ENCODE results near the gene HES5. TPM values are rescaled to one million over a fixed set of nuclear protein-coding genes. Genes with fewer than 3 reads are reported as not detected.

The HES5 gene
- total RNA-seq, 6 experiments from 2014 or later: 0.18 to 0.25 TPM; not detected in 4

DNA sequence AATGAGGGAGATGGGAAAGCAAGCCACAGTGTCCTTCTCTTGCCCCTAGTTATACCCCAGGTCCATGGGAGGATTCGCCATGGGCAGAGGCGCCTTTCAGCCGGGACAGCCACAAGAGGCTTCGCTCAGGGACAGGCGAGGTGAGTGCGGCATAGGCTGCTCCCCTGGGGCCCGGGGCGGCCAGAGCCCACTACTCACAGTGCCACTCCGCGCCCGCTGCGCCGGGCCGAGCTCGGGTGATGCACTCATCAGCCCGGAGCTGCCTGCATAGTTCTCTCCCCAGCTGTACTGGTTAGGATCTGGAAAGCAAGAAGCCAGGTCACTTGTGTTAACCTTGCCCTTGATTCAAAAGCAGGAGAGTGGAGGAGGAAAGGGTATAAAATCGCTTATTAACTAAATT is 12.1 kb downstream of the HES5 start:
- peaks cover 6 to 71% (median 35%) of the 10 kb centered on the region in 4 donors for H3K36me3 ChIP-seq
- ATAC-seq (no peak), DNase-seq (no peak)
- no peaks in the 10 kb centered on the region for H3K9me3 ChIP-seq
- no peak overlapping the region for H3K4me3 ChIP-seq
- H3K27ac ChIP-seq: no peak overlapping the region
- TF ChIP-seq POLR2A (IDR thresholded peaks at IDR 0.05): no peak
- TF ChIP-seq, protein P1, sequence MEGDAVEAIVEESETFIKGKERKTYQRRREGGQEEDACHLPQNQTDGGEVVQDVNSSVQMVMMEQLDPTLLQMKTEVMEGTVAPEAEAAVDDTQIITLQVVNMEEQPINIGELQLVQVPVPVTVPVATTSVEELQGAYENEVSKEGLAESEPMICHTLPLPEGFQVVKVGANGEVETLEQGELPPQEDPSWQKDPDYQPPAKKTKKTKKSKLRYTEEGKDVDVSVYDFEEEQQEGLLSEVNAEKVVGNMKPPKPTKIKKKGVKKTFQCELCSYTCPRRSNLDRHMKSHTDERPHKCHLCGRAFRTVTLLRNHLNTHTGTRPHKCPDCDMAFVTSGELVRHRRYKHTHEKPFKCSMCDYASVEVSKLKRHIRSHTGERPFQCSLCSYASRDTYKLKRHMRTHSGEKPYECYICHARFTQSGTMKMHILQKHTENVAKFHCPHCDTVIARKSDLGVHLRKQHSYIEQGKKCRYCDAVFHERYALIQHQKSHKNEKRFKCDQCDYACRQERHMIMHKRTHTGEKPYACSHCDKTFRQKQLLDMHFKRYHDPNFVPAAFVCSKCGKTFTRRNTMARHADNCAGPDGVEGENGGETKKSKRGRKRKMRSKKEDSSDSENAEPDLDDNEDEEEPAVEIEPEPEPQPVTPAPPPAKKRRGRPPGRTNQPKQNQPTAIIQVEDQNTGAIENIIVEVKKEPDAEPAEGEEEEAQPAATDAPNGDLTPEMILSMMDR (IDR thresholded peaks at IDR 0.05): no peak
- H3K4me1 ChIP-seq: peaks cover 0 to 15% (median 6%) of the 10 kb centered on the region in 4 donors
- 100% methylated on average over 1 of the region's 17 CpGs for WGBS (ENCODE audit: insufficient coverage, low coverage, low lambda C conversion rate, missing lambda C conversion rate)
- no peaks in the 10 kb centered on the region for H3K27me3 ChIP-seq
- intact Hi-C loops (cut with DNase I): no loop called here

DNA sequence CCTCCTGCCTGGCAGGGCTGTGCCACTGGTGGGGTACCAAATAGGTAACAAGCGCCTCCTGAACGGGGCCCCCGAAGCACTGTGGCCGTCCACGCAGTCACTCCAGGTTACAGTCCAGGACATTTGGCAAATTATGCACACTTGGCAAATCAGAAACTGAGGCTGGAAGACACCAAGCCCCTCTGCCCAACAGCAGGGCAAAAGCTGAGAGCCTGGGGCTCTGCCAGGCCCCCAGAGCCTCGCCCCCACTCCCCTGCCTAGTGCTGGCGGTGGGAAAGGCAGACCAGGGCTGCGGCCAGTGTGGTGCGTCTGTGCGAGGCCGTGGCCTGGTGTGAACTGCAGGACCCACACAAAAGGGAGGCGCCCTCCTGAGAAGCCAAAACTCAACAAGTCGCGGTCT is 13.1 kb downstream of the HES5 start:
- Histone ChIP-seq H3K36me3 (peaks cover 6 to 80% (median 41%) of the 10 kb centered on the region in 4 donors), H3K9me3 (no peaks in the 10 kb centered on the region), H3K27me3 (no peaks in the 10 kb centered on the region), H3K4me3 (no peak overlapping the region), H3K4me1 (peaks cover 0 to 5% (median under 1%) of the 10 kb centered on the region in 4 donors), H3K27ac (no peak overlapping the region)
- WGBS (ENCODE audit: insufficient coverage, low coverage, low lambda C conversion rate, missing lambda C conversion rate): 80% methylated on average over 1 of the region's 14 CpGs
- TF ChIP-seq, protein P1 (IDR thresholded peaks at IDR 0.05): no peak
- TF ChIP-seq POLR2A (IDR thresholded peaks at IDR 0.05): no peak
- DNase-seq (no peak), ATAC-seq (no peak)
- intact Hi-C loops (cut with DNase I): no loop called here

DNA sequence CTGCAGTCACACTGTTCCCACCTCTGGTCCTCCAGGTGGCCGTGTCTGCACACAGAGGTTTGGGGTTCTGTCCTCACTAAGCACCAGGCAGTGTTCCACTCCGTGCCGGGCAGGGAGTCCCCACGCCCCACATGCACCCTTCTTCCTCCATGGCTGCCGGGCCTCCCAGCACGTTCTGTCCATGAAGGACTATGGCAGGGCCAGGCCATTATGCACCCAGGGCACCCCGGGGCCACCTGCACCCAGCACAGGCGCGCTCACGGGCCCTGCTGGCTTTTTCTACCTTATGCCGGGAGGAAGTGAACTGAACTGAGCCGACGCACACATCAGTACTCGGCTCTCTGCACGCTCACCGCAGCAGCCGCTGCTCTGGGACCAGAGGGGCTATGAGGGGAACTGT is 13.9 kb downstream of the HES5 start:
- DNase-seq: no peak
- ATAC-seq: no peak
- no peaks in the 10 kb centered on the region for H3K4me1 ChIP-seq
- no peaks in the 10 kb centered on the region for H3K27me3 ChIP-seq
- intact Hi-C loops (cut with DNase I): no loop called here
- H3K27ac ChIP-seq: no peak overlapping the region
- WGBS (ENCODE audit: insufficient coverage, low coverage, low lambda C conversion rate, missing lambda C conversion rate): 92% methylated on average over 4 of the region's 17 CpGs
- no peak overlapping the region for H3K4me3 ChIP-seq
- peaks cover 11 to 83% (median 46%) of the 10 kb centered on the region in 4 donors for H3K36me3 ChIP-seq
- no peaks in the 10 kb centered on the region for H3K9me3 ChIP-seq
- TF ChIP-seq, protein P1 (IDR thresholded peaks at IDR 0.05): no peak
- no peak for TF ChIP-seq POLR2A (IDR thresholded peaks at IDR 0.05)

DNA sequence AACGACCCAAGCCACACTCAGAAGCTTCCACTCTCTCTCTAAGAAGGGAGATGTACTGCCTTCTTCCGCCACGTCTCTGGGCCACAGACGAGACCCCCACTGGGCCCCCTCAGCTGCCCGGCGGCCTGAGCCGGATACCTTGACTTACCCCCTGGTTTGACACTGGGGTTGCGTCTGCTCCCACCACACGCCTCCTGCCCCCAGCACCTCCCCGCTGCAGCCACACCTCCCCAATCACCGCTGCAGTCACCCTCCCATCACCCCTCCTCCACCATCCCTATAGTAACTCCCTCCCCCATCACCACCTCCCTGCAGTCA is 14.3 kb downstream of the HES5 start:
- no peak for DNase-seq
- Histone ChIP-seq H3K27ac (no peak overlapping the region), H3K36me3 (peaks cover 15 to 83% (median 47%) of the 10 kb centered on the region in 4 donors), H3K4me3 (no peak overlapping the region), H3K27me3 (no peaks in the 10 kb centered on the region), H3K4me1 (no peaks in the 10 kb centered on the region), H3K9me3 (no peaks in the 10 kb centered on the region)
- ATAC-seq: no peak
- TF ChIP-seq, protein P1 (IDR thresholded peaks at IDR 0.05): no peak
- no peak for TF ChIP-seq POLR2A (IDR thresholded peaks at IDR 0.05)
- intact Hi-C loops (cut with DNase I): no loop called here
- 92% methylated on average over 4 of the region's 11 CpGs for WGBS (ENCODE audit: insufficient coverage, low coverage, low lambda C conversion rate, missing lambda C conversion rate)
